ENCODE data around the gene WASF2. TPM values are rescaled to one million over a fixed set of nuclear protein-coding genes. Genes with fewer than 3 reads are reported as not detected.

Gene WASF2
- total and polyA plus RNA-seq, 2 of the 13 experiments (the other 11 are each of a cell fraction or from before 2014, with no cell fraction given), result 10.4 to 27.7 TPM

DNA sequence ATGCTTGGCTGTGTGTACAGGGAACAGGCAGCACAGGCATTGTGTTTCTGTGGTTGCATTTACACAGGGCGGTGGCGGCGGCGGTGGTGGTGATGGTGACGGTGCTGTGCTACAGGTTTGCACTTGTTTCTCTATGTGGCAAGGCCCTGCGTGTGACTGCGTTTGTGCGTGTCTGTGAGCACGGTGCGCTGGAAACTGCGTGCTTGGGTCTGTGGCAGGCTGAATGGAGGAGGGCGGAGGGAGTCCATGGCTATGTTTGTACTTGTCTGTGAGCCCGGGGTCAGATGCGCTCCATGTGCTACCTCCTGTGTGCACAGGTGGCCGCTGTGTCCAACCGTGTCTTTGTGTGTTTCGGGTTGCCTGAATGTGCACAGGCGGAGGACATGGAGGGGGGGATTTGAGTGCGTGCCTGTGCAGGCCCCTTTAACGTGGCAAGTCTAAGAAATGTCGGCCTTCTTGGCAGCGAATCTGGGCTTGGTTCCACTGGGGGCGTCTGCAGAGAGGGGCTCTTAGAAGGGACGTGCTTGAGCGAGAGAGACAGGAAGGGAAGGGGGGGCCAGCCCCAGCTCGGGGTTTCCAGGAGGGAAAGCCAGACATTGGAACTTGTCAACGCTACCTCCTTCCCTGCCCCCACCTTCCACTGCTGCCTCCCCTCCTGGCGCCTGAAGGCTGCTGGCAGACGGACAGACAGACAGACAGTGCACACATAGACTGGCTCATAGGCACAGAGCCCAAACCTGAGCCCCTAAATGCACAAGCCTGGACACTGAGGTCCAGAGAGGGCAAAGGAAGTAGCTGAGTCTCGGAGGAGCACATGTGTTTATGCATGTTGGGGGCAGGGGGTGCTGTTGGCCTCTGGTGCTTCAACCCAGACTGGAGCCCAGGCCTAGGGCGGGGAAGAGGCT, 32.7 kb upstream of the WASF2 start (continued):
- TF ChIP-seq, protein P1, sequence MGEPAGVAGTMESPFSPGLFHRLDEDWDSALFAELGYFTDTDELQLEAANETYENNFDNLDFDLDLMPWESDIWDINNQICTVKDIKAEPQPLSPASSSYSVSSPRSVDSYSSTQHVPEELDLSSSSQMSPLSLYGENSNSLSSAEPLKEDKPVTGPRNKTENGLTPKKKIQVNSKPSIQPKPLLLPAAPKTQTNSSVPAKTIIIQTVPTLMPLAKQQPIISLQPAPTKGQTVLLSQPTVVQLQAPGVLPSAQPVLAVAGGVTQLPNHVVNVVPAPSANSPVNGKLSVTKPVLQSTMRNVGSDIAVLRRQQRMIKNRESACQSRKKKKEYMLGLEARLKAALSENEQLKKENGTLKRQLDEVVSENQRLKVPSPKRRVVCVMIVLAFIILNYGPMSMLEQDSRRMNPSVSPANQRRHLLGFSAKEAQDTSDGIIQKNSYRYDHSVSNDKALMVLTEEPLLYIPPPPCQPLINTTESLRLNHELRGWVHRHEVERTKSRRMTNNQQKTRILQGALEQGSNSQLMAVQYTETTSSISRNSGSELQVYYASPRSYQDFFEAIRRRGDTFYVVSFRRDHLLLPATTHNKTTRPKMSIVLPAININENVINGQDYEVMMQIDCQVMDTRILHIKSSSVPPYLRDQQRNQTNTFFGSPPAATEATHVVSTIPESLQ (CRISPR knock-in tag; conservative IDR thresholded peaks at IDR 0.05), result no peak
- TF ChIP-seq RORA (CRISPR knock-in tag; IDR thresholded peaks at IDR 0.05), result no peak
- no peak for TF ChIP-seq BORCS8-MEF2B (CRISPR knock-in tag; IDR thresholded peaks at IDR 0.05)
- peak; percentile 6; the same call in 1 of the 2 replicates for TF ChIP-seq ZNF605 (CRISPR knock-in tag; IDR thresholded peaks at IDR 0.05)
- peak; percentile 29; the same call in 1 of the 2 replicates for TF ChIP-seq SALL1 (CRISPR knock-in tag; IDR thresholded peaks at IDR 0.05)
- TF ChIP-seq ZFP36L2 (CRISPR knock-in tag; IDR thresholded peaks at IDR 0.05), result no peak
- TF ChIP-seq, protein P2, sequence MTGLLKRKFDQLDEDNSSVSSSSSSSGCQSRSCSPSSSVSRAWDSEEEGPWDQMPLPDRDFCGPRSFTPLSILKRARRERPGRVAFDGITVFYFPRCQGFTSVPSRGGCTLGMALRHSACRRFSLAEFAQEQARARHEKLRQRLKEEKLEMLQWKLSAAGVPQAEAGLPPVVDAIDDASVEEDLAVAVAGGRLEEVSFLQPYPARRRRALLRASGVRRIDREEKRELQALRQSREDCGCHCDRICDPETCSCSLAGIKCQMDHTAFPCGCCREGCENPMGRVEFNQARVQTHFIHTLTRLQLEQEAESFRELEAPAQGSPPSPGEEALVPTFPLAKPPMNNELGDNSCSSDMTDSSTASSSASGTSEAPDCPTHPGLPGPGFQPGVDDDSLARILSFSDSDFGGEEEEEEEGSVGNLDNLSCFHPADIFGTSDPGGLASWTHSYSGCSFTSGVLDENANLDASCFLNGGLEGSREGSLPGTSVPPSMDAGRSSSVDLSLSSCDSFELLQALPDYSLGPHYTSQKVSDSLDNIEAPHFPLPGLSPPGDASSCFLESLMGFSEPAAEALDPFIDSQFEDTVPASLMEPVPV (CRISPR knock-in tag; IDR thresholded peaks at IDR 0.05), result 0 out of 2 replicates have a peak, but pooled peaks have one; percentile 54
- TF ChIP-seq, protein P3, sequence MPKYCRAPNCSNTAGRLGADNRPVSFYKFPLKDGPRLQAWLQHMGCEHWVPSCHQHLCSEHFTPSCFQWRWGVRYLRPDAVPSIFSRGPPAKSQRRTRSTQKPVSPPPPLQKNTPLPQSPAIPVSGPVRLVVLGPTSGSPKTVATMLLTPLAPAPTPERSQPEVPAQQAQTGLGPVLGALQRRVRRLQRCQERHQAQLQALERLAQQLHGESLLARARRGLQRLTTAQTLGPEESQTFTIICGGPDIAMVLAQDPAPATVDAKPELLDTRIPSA (CRISPR knock-in tag; IDR thresholded peaks at IDR 0.05; ENCODE audit: borderline replicate concordance), result no peak
- TF ChIP-seq, protein P4, sequence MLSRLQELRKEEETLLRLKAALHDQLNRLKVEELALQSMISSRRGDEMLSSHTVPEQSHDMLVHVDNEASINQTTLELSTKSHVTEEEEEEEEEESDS (CRISPR knock-in tag; IDR thresholded peaks at IDR 0.05; ENCODE audit: borderline replicate concordance), result no peak
- TF ChIP-seq GABPA (IDR thresholded peaks at IDR 0.05; ENCODE audit: low read depth, low read length), result no peak
- no peak for TF ChIP-seq GABPA (CRISPR knock-in tag; IDR thresholded peaks at IDR 0.05; ENCODE audit: low read depth)
- TF ChIP-seq HOXA7 (CRISPR knock-in tag; IDR thresholded peaks at IDR 0.05), result no peak
- TF ChIP-seq, protein P5, sequence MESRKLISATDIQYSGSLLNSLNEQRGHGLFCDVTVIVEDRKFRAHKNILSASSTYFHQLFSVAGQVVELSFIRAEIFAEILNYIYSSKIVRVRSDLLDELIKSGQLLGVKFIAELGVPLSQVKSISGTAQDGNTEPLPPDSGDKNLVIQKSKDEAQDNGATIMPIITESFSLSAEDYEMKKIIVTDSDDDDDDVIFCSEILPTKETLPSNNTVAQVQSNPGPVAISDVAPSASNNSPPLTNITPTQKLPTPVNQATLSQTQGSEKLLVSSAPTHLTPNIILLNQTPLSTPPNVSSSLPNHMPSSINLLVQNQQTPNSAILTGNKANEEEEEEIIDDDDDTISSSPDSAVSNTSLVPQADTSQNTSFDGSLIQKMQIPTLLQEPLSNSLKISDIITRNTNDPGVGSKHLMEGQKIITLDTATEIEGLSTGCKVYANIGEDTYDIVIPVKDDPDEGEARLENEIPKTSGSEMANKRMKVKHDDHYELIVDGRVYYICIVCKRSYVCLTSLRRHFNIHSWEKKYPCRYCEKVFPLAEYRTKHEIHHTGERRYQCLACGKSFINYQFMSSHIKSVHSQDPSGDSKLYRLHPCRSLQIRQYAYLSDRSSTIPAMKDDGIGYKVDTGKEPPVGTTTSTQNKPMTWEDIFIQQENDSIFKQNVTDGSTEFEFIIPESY (CRISPR knock-in tag; IDR thresholded peaks at IDR 0.05), result no peak
- TF ChIP-seq TOPORS (CRISPR knock-in tag; IDR thresholded peaks at IDR 0.05), result peak; percentile 54; the same call in 1 of the 2 replicates
- TF ChIP-seq ZNF556 (CRISPR knock-in tag; IDR thresholded peaks at IDR 0.05; ENCODE audit: borderline replicate concordance), result no peak
- no peak for TF ChIP-seq ZNF296 (CRISPR knock-in tag; conservative IDR thresholded peaks at IDR 0.05)
- TF ChIP-seq, protein P6, sequence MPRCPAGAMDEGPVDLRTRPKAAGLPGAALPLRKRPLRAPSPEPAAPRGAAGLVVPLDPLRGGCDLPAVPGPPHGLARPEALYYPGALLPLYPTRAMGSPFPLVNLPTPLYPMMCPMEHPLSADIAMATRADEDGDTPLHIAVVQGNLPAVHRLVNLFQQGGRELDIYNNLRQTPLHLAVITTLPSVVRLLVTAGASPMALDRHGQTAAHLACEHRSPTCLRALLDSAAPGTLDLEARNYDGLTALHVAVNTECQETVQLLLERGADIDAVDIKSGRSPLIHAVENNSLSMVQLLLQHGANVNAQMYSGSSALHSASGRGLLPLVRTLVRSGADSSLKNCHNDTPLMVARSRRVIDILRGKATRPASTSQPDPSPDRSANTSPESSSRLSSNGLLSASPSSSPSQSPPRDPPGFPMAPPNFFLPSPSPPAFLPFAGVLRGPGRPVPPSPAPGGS (CRISPR knock-in tag; IDR thresholded peaks at IDR 0.05), result 0 out of 2 replicates have a peak, but pooled peaks have one; percentile 53
- no peak for TF ChIP-seq ZNF329 (CRISPR knock-in tag; IDR thresholded peaks at IDR 0.05; ENCODE audit: low read depth)
